ENCODE results near the gene MAN2C1. TPM values are rescaled to one million over a fixed set of nuclear protein-coding genes. Genes with fewer than 3 reads are reported as not detected.
"Not testable (repeated sequence)": the region's sequence is repeated elsewhere in the genome, so short reads cannot be mapped to it uniquely, and the experiment has no call there.

The MAN2C1 gene
- total RNA-seq, 2 donors from 2014 or later: 186 to 339 TPM

DNA sequence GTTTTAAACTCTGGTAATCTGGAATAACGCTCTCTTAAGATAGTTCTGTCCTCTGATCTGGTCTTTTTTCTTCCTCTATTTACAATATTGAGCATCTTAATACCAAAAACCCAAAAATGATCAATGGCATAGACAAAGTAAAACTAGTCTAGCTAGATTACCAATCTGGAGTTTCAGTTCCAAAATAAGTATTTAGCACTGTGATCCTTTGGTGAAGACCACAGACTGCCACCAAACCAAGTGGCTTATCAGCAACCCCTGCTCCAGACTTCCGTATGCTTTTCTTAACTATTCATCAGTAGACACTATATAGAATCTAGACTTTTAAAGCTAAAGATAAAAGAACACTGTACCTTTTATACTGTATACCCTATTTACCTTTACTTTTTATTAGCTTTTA lies 35.5 kb upstream of the MAN2C1 start:
- no peak overlapping the region for H3K27ac ChIP-seq
- DNase-seq: no peak
- H3K4me1 ChIP-seq: no peaks in the 10 kb centered on the region
- H3K4me3 ChIP-seq: no peak overlapping the region
- no peak for TF ChIP-seq POLR2A (IDR thresholded peaks at IDR 0.05)
- TF ChIP-seq, protein P1, sequence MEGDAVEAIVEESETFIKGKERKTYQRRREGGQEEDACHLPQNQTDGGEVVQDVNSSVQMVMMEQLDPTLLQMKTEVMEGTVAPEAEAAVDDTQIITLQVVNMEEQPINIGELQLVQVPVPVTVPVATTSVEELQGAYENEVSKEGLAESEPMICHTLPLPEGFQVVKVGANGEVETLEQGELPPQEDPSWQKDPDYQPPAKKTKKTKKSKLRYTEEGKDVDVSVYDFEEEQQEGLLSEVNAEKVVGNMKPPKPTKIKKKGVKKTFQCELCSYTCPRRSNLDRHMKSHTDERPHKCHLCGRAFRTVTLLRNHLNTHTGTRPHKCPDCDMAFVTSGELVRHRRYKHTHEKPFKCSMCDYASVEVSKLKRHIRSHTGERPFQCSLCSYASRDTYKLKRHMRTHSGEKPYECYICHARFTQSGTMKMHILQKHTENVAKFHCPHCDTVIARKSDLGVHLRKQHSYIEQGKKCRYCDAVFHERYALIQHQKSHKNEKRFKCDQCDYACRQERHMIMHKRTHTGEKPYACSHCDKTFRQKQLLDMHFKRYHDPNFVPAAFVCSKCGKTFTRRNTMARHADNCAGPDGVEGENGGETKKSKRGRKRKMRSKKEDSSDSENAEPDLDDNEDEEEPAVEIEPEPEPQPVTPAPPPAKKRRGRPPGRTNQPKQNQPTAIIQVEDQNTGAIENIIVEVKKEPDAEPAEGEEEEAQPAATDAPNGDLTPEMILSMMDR (IDR thresholded peaks at IDR 0.05): no peak
- peaks cover 0 to 45% of the 10 kb centered on the region in 2 donors for H3K36me3 ChIP-seq (replicated peaks in 1 of 2; ENCODE audit: insufficient read depth in 1 of 2, low read depth in 2 of 2)
- ATAC-seq: no peak
- no peaks in the 10 kb centered on the region for H3K27me3 ChIP-seq
- 88 to 96% methylated on average over 2 of the region's 2 CpGs for WGBS, 2 donors
- intact Hi-C loops (cut with DNase I): no loop called here
- no peaks in the 10 kb centered on the region for H3K9me3 ChIP-seq

DNA sequence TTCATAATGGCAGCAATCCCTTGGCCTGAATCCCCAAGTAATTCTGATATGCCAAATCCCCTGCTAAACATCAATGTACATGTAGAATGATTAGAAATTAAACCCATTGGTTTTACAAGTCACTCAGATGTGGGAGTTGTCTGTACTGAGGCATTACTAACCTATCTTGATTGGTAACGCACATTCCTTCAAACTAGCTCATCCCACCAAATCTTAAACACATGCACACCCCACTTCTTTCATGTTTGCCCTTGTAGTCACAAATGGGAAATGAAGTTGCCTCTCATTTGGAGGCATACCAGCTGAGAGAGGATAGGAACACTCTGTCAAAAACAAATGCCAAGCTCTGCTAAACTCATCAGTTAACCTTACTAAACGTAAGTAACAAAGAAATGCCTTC lies 29.1 kb upstream of the MAN2C1 start:
- H3K27ac ChIP-seq: no peak overlapping the region
- DNase-seq: no peak
- H3K27me3 ChIP-seq: no peaks in the 10 kb centered on the region
- H3K9me3 ChIP-seq: no peaks in the 10 kb centered on the region
- WGBS, 2 donors: 72 to 87% methylated on average over 2 of the region's 2 CpGs
- intact Hi-C loops (cut with DNase I): no loop called here
- TF ChIP-seq, protein P1 (IDR thresholded peaks at IDR 0.05): no peak
- TF ChIP-seq POLR2A (IDR thresholded peaks at IDR 0.05): no peak
- H3K4me3 ChIP-seq: no peak overlapping the region
- no peaks in the 10 kb centered on the region for H3K4me1 ChIP-seq
- no peak for ATAC-seq
- peaks cover 0 to 45% of the 10 kb centered on the region in 2 donors for H3K36me3 ChIP-seq (replicated peaks in 1 of 2; ENCODE audit: insufficient read depth in 1 of 2, low read depth in 2 of 2)

DNA sequence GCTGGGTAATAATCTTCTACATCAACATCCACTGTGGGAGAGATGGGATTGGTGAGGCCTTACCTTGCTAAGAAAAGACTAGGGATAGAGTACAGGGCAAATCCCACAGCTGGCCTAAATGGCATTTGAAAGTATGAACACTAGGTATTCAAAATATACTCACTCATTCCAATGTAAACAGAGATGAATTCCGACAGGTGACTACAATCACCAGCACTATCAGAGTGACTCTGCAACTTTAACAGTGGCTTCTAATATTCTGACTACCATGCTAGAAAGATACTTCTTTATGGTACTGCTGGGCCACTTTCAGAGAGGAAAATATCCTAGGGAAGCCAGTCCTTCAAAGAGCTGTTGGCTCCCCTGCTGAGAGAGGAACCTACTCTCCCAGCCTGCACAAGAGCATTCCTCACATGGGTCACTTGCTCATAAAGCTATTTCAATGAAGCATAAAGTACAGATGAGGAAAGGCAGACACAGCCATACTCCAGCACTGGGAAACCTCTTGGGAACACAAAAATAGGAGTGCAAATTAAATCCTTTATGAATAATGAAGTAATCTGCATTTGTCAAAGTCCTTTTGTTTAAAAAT lies 21.5 kb upstream of the MAN2C1 start:
- WGBS, 2 donors: 24 to 61% methylated on average over 1 of the region's 1 CpG
- TF ChIP-seq, protein P1 (IDR thresholded peaks at IDR 0.05): no peak
- TF ChIP-seq POLR2A (IDR thresholded peaks at IDR 0.05): no peak
- DNase-seq: no peak
- Histone ChIP-seq H3K36me3 (replicated peaks in 1 of 2; ENCODE audit: insufficient read depth in 1 of 2, low read depth in 2 of 2) (peaks cover 10 to 36% of the 10 kb centered on the region in 2 donors), H3K27ac (no peak overlapping the region), H3K4me3 (no peak overlapping the region), H3K9me3 (no peaks in the 10 kb centered on the region), H3K4me1 (no peaks in the 10 kb centered on the region), H3K27me3 (no peaks in the 10 kb centered on the region)
- no peak for ATAC-seq
- intact Hi-C loops (cut with DNase I): no loop called here

DNA sequence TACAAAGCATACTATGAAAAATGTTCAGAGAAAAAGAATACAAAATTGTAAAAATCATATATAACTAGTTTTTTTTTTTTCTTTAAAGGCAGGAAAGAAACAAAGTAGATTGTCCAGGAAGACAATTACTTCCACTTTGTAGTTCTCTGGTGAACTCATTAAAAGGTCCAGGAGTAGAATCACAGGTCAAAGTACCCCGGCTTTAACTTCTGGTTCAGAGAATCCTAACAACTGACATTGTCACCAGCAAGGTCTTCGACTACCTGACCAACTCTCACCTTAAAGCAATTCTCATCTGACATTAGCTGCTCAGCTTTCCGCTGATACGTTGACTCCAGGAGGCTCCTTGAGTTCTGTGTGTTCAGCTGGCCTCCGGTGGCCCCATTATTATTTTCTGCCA lies 15.6 kb upstream of the MAN2C1 start:
- H3K4me3 ChIP-seq; ATAC-seq; H3K27me3 ChIP-seq; H3K9me3 ChIP-seq; H3K27ac ChIP-seq; H3K4me1 ChIP-seq; intact Hi-C loops (cut with DNase I): not testable (repeated sequence)
- 38 to 61% methylated on average over 5 of the region's 5 CpGs for WGBS, 2 donors
- DNase-seq: peak in 1 of 4 donors; percentile 15
- H3K36me3 ChIP-seq (replicated peaks in 1 of 2; ENCODE audit: insufficient read depth in 1 of 2, low read depth in 2 of 2): peaks cover 17 to 43% of the 10 kb centered on the region in 2 donors

DNA sequence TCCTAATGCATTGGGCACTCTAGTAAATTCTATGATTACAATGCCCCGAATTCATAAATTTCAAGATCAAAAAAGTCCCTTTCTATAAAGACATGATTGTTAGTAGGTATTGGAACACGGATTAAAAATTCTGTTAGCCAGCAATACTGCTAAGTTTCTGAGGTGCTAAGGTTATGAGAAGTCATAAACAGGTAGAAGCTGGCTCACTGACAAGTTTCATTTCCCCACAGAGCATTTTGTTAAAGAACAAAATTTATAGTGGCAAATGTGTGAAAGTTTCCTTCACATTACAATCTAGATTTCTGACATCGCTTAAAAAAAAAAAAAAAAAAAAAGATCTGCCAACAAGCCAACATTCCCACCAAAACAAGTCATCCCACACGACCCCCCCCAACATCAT lies 12.4 kb upstream of the MAN2C1 start:
- Histone ChIP-seq H3K36me3 (replicated peaks in 1 of 2; ENCODE audit: insufficient read depth in 1 of 2, low read depth in 2 of 2) (peaks cover 7 to 36% of the 10 kb centered on the region in 2 donors), H3K4me3 (no peak overlapping the region), H3K4me1 (no peaks in the 10 kb centered on the region), H3K27ac (no peak overlapping the region), H3K27me3 (no peaks in the 10 kb centered on the region), H3K9me3 (no peaks in the 10 kb centered on the region)
- no peak for TF ChIP-seq POLR2A (IDR thresholded peaks at IDR 0.05)
- TF ChIP-seq, protein P1 (IDR thresholded peaks at IDR 0.05): no peak
- WGBS, 2 donors: 73 to 80% methylated on average over 4 of the region's 4 CpGs
- ATAC-seq (no peak), DNase-seq (no peak)
- intact Hi-C loops (cut with DNase I): no loop called here

Data from body of pancreas (tissue), 4 donors.